Activated B cell treated with CpG ODN at 0.5 μM for 24 hours (primary cell): ENCODE measurements around the gene DCHS2. TPM values are rescaled to one million over a fixed set of nuclear protein-coding genes. Genes with fewer than 3 reads are reported as not detected.

Source experiments
- ATAC-seq: fragments of 200-7000 bp; cut with Tn5 transposase; one replicate; pipeline ENCODE4 v1.10.0; 2021; ENCODE audit warnings: low read depth, mild to moderate bottlenecking, moderate library complexity
- CTCF ChIA-PET: fragments of 350-600 bp; sonication (Branson Sonifier 250); formaldehyde crosslinking; loops from one replicate; lab custom pipeline; 2021; ENCODE audit warnings: antibody characterized with exemption; lab: Charles Lee
- POLR2A ChIA-PET: fragments of 350-600 bp; sonication (Branson Sonifier 250); formaldehyde crosslinking; loops from one replicate; lab custom pipeline; 2021; ENCODE audit warnings: antibody characterized with exemption; lab: Charles Lee
- DNase-seq: peaks from one replicate; pipeline ENCODE4 v3.0.0; 2022
- H3K27ac Mint-ChIP-seq: one replicate; pipeline ENCODE4 v1.8.0; 2020; ENCODE audit warnings: mixed read lengths
- H3K27me3 Mint-ChIP-seq: one replicate; pipeline ENCODE4 v1.8.0; 2021; ENCODE audit warnings: mixed read lengths
- H3K36me3 Mint-ChIP-seq: one replicate; pipeline ENCODE4 v1.8.0; 2021; ENCODE audit warnings: low read depth, mixed read lengths
- H3K4me1 Mint-ChIP-seq: one replicate; pipeline ENCODE4 v1.8.0; 2021; ENCODE audit warnings: mixed read lengths
- H3K4me3 Mint-ChIP-seq: one replicate; pipeline ENCODE4 v1.8.0; 2020; ENCODE audit warnings: mild to moderate bottlenecking, mixed read lengths
- H3K9me3 Mint-ChIP-seq: one replicate; pipeline ENCODE4 v1.8.0; 2020; ENCODE audit warnings: mixed read lengths
- CTCF ChIP-seq: fragments of 200-600 bp; IDR thresholded peaks from one replicate; pipeline ENCODE4 v1.8.0; 2022; ENCODE audit warnings: antibody characterized with exemption, mild to moderate bottlenecking
- intact Hi-C: fragments of 100-400 bp; cut with micrococcal nuclease; formaldehyde crosslinking; loops from one replicate; pipeline ENCODE4 v1.15.1; 2024
- total RNA-seq: library from RNA; stranded (reverse); gene quantifications from 2 replicates; pipeline ENCODE4 v1.2.3, GENCODE V29; 2022

Gene DCHS2
- total RNA-seq, 1 donor from 2014 or later = 0.13 TPM

- ATAC-seq (no peak), DNase-seq (no peak)
- intact Hi-C loops = no loop called here
- no peak for TF ChIP-seq CTCF
- Mint-ChIP-seq H3K9me3 (no peaks in the 10 kb centered on the region), H3K4me3 (no peak overlapping the region), H3K27me3 (peaks cover 14% of the 10 kb centered on the region), H3K27ac (no peak overlapping the region), H3K4me1 (no peaks in the 10 kb centered on the region), H3K36me3 (no peaks in the 10 kb centered on the region)
- CTCF ChIA-PET = interaction anchor here (1.3 kb wide), 1 partner anchor 116 kb away, joined by 3 read pairs; no protein-coding TSS in a partner anchor
- POLR2A ChIA-PET = no interaction called here
Observed at GRCh38 chr4:154390324-154390723, 101.3 kb downstream of the DCHS2 start.

- intact Hi-C loops = no loop called here
- Mint-ChIP-seq H3K27me3 (peaks cover 15% of the 10 kb centered on the region), H3K4me1 (no peaks in the 10 kb centered on the region), H3K9me3 (no peaks in the 10 kb centered on the region), H3K27ac (no peak overlapping the region), H3K36me3 (no peaks in the 10 kb centered on the region), H3K4me3 (no peak overlapping the region)
- CTCF ChIA-PET = no interaction called here
- ATAC-seq (no peak), DNase-seq (no peak)
- TF ChIP-seq CTCF = no peak
- POLR2A ChIA-PET = no interaction called here
Observed at GRCh38 chr4:154389148-154389547, 102.5 kb downstream of the DCHS2 start.

- TF ChIP-seq CTCF = no peak
- no peak for ATAC-seq
- Mint-ChIP-seq H3K36me3 (no peaks in the 10 kb centered on the region), H3K4me1 (no peaks in the 10 kb centered on the region), H3K4me3 (no peak overlapping the region), H3K27me3 (peaks cover 4% of the 10 kb centered on the region), H3K27ac (no peak overlapping the region), H3K9me3 (peaks cover 2% of the 10 kb centered on the region)
- intact Hi-C loops = no loop called here
- ChIA-PET CTCF (no interaction called here), POLR2A (no interaction called here)
- DNase-seq = no peak
Observed at GRCh38 chr4:154384012-154384411, 107.6 kb downstream of the DCHS2 start.

- ATAC-seq (no peak), DNase-seq (no peak)
- no peaks in the 10 kb centered on the region for H3K4me1 Mint-ChIP-seq
- H3K27me3 Mint-ChIP-seq = peaks cover 2% of the 10 kb centered on the region
- no peak overlapping the region for H3K27ac Mint-ChIP-seq
- TF ChIP-seq CTCF = no peak
- ChIA-PET POLR2A (no interaction called here), CTCF (no interaction called here)
- H3K9me3 Mint-ChIP-seq = no peaks in the 10 kb centered on the region
- intact Hi-C loops = no loop called here
- H3K4me3 Mint-ChIP-seq = no peak overlapping the region
- H3K36me3 Mint-ChIP-seq = no peaks in the 10 kb centered on the region
Observed at GRCh38 chr4:154376486-154376885, 115.1 kb downstream of the DCHS2 start.

- Mint-ChIP-seq H3K27ac (peak overlapping the region; percentile 72), H3K27me3 (peaks cover 8% of the 10 kb centered on the region), H3K4me3 (peak overlapping the region; percentile 69), H3K4me1 (peaks cover 29% of the 10 kb centered on the region), H3K9me3 (no peaks in the 10 kb centered on the region), H3K36me3 (no peaks in the 10 kb centered on the region)
- ATAC-seq (peak; percentile 49), DNase-seq (no peak)
- ChIA-PET CTCF (no interaction called here), POLR2A (no interaction called here)
- TF ChIP-seq CTCF = no peak
- intact Hi-C loops = no loop called here
Observed at GRCh38 chr4:154368060-154368459, 123.5 kb downstream of the DCHS2 start.
